PC-3 (cell line): ENCODE data around the gene DRAP1.

Experiments used
- CTCF ChIP-seq: fragments of 300-600 bp; sonication (generic); conservative IDR thresholded peaks from 2 replicates; pipeline ENCODE4 v1.5.1; 2017; ENCODE audit warnings: antibody characterized with exemption, low read depth, mild to moderate bottlenecking, low read length
- EZH2 ChIP-seq: fragments of 300-600 bp; sonication (generic); IDR thresholded peaks from one replicate; pipeline ENCODE4 v1.6.1; 2017; ENCODE audit warnings: antibody characterized with exemption, mild to moderate bottlenecking, low read length; ENCODE audit not compliant: unreplicated experiment
- EZH2phosphoT487 ChIP-seq: fragments of 300-600 bp; sonication (generic); IDR thresholded peaks from 2 replicates; pipeline ENCODE4 v1.6.1; 2018; ENCODE audit warnings: mild to moderate bottlenecking, antibody characterized with exemption, low read length, borderline replicate concordance

DNA sequence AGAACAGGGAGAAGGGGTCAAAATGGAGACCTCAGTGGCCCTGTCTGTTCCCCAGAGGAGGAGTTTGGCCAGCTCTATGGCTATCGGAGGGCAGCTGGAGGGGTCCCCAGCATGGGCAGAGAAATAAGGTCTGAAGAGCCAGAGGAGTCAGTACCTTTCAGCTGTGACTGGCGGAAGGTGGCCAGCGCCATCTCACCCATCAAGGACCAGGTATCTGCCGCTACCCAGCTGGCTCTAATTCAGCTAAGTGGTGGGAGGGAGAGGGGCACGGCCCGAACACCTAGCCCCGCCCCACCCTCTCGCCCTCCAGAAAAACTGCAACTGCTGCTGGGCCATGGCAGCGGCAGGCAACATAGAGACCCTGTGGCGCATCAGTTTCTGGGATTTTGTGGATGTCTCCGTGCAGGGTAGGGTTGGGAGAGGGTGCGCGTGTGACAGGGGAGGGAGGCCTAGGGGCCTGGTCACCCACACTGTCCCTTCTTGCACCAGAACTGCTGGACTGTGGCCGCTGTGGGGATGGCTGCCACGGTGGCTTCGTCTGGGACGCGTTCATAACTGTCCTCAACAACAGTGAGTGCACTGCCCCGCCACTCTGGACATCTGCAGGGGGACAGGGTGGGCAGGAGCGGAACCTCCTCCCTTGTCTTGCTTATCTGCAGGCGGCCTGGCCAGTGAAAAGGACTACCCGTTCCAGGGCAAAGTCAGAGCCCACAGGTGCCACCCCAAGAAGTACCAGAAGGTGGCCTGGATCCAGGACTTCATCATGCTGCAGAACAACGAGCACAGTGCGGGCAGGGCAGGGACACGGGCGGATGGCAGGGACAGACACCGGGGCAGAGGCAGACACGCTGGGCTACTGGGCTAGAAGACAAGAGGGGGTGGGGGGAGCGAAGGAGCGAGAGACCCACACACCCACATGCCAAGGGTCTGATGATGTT is 36.8 kb upstream of the DRAP1 start:
- TF ChIP-seq CTCF (no peak), EZH2 (no peak), EZH2phosphoT487 (no peak)
